ENCODE measurements around the gene ITGB4. TPM values are rescaled to one million over a fixed set of nuclear protein-coding genes. Genes with fewer than 3 reads are reported as not detected.
"Not testable (repeated sequence)": the region's sequence is repeated elsewhere in the genome, so short reads cannot be mapped to it uniquely, and the experiment has no call there.

Gene ITGB4
- polyA plus RNA-seq, 3 donors = 8.0 to 18.9 (median 13.7) TPM

DNA sequence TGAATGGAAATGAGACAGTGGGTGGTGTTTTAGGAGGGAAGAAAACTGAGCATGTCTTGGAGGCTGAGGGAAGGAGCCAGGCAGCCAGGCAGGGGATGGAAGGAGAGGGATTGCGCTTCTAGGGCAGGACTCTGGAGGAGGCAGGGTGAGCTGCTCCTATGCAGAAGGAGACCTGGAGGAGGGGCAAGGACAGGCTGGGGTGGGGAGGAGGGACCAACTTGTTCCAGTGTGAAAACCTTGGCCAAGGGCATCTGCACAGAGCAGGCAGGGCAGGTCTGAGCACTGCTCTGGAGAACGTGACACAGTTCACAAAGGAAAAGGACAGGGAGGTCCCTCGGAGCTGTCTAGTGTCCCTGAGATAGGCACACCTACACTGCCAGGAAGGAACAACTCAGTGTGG is 38.2 kb downstream of the ITGB4 start:
- H3K27ac ChIP-seq (ENCODE audit: low read depth, low read length) = no peak overlapping the region
- 56 to 85% (median 83%) methylated on average over 3 of the region's 3 CpGs for WGBS, 3 donors

DNA sequence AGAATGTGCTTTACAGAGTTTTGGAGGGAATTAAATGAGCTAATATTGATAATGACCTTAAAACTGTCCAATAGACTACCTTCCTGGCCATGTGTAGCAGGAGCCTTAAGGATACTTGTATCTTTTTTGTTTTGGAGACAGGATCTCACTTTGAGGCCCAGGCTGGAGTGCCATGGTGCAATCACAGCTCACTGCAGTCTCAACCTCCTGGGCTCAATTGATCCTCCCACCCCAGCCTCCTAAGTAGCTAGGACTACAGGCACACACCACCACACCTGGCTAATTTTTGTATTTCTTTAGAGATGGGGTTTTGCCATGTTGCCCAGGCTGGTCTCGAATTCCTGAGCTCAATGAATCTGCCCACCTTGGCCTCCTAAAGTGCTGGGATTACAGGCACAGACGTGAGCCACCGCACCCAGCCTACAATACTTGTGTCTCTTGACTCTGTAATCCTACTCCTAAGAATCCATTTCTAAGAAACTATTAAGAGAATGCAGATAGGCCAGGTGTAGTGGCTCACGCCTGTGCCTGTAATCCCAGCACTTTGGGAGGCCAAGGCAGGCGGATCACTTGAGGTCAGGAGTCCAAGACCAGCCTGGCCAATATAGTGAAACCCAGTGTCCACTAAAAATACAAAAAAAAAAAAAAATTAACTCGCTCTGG is 38.9 kb downstream of the ITGB4 start:
- 97 to 98% (median 97%) methylated on average over 6 of the region's 6 CpGs for WGBS, 3 donors
- not testable (repeated sequence) for H3K27ac ChIP-seq (ENCODE audit: low read depth, low read length)

GRCh38 chr17:75762513-75763268 is 41.4 kb downstream of the ITGB4 start:
- WGBS, 3 donors = 93 to 97% (median 97%) methylated on average over 27 of the region's 27 CpGs
- no peak overlapping the region for H3K27ac ChIP-seq (ENCODE audit: low read depth, low read length)

GRCh38 chr17:75763269-75763607 is 42.0 kb downstream of the ITGB4 start:
- WGBS, 3 donors = 79 to 95% (median 95%) methylated on average over 3 of the region's 3 CpGs
- no peak overlapping the region for H3K27ac ChIP-seq (ENCODE audit: low read depth, low read length)

GRCh38 chr17:75763613-75764416 is 42.6 kb downstream of the ITGB4 start:
- WGBS, 3 donors = 65 to 73% (median 72%) methylated on average over 16 of the region's 16 CpGs
- no peak overlapping the region for H3K27ac ChIP-seq (ENCODE audit: low read depth, low read length)

GRCh38 chr17:75764417-75764710 is 43.1 kb downstream of the ITGB4 start:
- 7 to 16% (median 12%) methylated on average over 14 of the region's 14 CpGs for whole genome bisulfite sequencing, 3 donors
- no peak overlapping the region for H3K27ac ChIP-seq (ENCODE audit: low read depth, low read length)

DNA sequence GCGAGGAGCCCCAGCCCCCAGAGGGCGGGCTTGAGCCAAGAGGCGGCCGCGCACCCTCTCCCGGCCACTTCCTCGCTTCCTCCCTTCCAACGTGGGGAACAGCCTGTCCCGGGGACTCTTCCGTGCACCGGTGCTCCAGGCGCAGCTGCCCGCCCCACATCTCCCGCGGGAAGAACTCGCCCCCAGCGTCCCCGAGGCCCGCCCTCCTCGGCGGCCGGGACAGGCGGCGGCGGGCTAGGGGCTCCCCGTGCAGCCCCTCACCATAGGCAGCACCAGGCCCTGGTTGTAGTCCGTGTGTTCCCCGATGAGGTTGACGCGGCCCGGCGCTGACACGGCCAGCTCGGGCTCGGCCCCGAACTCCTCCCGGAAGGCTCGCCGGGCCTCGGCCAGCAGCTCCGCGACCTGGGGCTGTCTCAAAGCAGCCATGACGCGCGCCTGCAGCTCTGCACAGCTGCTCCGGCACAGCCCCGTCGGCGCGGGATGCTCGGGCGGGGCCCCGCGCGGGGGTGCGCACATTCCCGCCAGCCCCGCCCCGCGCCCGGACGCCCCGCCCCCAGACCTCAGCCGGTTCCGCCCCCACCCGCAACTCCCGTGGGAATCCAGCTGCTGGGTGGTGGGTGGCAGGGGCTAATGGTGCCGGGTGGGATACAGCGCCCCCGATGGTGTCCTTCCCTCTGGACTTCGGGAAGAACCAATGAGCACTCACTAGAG is 43.6 kb downstream of the ITGB4 start, which contains the start of gene GALK1:
TSS of gene GALK1 (minus strand) at position 482 of the 711 bp plus-strand sequence. CDS start at position 426, 56 bp downstream.
- peak within 1 kb of the TSS; percentile 46 for H3K27ac ChIP-seq (ENCODE audit: low read depth, low read length)
- 0 to 1% (median 1%) methylated on average over 53 to 71 of the region's 71 CpGs for WGBS, 3 donors

DNA sequence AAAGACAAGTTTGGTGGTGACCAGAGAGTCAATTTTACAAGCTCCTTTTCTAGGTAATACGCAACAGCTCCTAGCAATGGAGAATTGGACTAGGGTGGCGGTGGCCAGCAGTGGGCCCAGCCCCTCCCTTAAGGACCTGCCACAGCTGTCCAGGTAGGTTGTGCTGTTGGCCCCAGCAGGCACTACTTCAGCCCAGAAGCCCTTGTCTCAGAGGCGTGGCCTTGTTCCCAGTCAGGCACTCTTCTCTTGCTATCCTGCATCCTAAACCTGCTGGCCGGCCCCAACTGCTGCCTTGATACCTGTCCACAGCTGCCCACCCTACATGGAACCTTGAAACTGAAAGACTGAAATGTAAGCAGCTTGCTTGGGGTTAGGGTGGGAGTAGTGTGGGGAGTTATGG is 44.7 kb downstream of the ITGB4 start:
- WGBS, 3 donors = 80 to 94% (median 92%) methylated on average over 4 of the region's 4 CpGs
- H3K27ac ChIP-seq (ENCODE audit: low read depth, low read length) = no peak overlapping the region

GRCh38 chr17:75767881-75768280 is 46.6 kb downstream of the ITGB4 start:
- no peak overlapping the region for H3K27ac ChIP-seq (ENCODE audit: low read depth, low read length)
- 92 to 96% (median 93%) methylated on average over 8 of the region's 8 CpGs for WGBS, 3 donors

DNA sequence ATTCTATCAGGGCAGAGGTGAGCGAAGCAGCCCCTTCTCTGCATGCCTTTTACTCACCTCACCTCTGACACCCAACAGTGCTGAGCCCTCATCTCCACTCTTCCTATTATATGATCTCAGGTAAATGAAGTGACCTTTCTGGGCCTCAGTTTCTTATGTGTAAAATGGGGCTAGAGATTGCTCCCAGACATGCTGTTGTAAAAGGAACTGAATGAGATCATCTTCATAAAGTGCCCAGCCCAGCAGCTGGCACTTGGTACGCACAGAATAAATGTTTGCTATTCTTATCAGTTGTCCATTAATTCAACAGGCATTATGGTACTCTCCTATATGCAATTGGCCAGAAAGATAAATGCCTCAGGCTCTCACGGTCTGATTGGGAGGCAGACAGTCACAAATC is 48.3 kb downstream of the ITGB4 start:
- H3K27ac ChIP-seq (ENCODE audit: low read depth, low read length) = no peak overlapping the region
- 46 to 85% (median 84%) methylated on average over 3 of the region's 3 CpGs for WGBS, 3 donors

- 45 to 77% (median 72%) methylated on average over 17 of the region's 17 CpGs for WGBS, 3 donors
- no peak overlapping the region for H3K27ac ChIP-seq (ENCODE audit: low read depth, low read length)
These were observed 50.3 kb downstream of the ITGB4 start for GRCh38 chr17:75771334-75772281.

- no peak overlapping the region for H3K27ac ChIP-seq (ENCODE audit: low read depth, low read length)
- WGBS, 3 donors = 86 to 96% (median 89%) methylated on average over 11 to 12 of the region's 12 CpGs
These were observed 52.0 kb downstream of the ITGB4 start for GRCh38 chr17:75773121-75773807.

DNA sequence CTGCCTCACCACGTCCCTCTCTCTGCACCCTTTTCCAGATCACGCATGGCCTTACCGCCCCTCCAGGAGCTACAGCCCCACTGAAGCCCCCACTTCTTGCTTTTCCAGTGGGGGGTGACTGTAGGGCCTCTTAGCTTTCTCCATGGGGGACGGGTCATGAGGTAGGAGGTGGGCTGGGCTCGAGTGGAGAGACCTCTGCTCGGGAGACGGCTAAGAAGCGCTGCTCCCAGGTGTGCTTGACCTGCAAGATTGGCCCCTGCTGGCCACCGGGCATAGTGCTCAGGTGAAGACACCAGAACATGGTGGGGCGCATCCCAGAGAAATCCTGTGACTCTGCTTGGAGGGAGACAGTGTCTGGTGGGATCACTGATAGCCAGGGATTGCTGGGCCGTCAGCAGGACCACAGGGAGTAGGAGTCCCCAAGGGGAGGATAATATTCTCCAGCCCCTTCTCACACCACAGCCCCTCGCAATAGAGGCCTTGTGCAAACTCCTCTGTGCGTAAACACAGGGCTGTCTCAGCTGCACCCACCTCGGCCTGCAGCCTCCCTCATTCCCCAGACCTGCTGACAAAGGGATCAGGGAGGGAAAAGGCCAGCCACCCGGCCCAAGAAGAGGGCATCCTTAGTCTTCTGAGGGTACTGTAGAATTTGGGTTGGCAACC is 52.7 kb downstream of the ITGB4 start:
- no peak overlapping the region for H3K27ac ChIP-seq (ENCODE audit: low read depth, low read length)
- WGBS, 3 donors = 82 to 86% (median 85%) methylated on average over 15 of the region's 15 CpGs

GRCh38 chr17:75774471-75774990 is 53.3 kb downstream of the ITGB4 start:
- no peak overlapping the region for H3K27ac ChIP-seq (ENCODE audit: low read depth, low read length)
- 90 to 93% (median 91%) methylated on average over 4 of the region's 4 CpGs for WGBS, 3 donors

DNA sequence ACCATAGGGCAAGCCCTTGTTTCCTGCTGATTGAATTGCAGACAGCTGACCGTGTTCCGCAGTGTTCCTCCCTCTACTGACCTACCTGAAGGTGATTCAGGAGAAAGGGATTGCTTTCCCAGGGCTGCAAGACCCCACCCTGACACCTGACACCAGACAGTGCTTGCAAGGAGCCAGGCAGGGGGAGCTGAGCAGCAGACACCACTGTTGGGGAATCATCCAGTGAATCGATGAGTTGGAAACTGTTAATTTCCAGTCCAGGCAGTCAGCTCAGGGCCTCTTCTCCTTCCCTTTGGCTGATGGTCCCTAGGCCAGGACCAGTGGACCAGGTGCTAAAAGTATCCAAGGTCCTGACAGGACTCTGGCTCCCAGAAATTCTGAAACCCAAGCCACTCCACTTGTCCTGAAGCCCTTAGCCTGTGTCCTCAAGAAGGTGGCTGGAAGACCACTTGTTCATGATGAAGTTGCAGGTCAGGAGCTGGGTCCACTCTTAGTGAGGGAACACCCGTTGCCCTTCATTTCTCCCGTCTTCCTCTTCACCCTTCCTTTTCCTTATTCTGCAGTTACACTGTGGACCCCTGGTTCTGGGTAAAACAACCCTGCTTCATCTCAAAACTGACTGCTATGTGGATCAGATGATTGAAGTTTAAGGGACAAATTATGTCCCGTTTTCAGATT is 53.9 kb downstream of the ITGB4 start:
- H3K27ac ChIP-seq (ENCODE audit: low read depth, low read length) = no peak overlapping the region
- WGBS, 3 donors = 54 to 66% (median 63%) methylated on average over 6 of the region's 6 CpGs

Measured in adipose tissue (tissue), 3 donors.